ENCODE results near the gene APLF. TPM values are rescaled to one million over a fixed set of nuclear protein-coding genes. Genes with fewer than 3 reads are reported as not detected.
A peak's percentile ranks its signal among the peaks of the same experiment; 100 is the strongest.

The APLF gene
- total and polyA plus RNA-seq, 2 donors (not counting 3 experiments of a cell fraction or from before 2014, with no cell fraction given): 0.75 to 2.3 TPM

DNA sequence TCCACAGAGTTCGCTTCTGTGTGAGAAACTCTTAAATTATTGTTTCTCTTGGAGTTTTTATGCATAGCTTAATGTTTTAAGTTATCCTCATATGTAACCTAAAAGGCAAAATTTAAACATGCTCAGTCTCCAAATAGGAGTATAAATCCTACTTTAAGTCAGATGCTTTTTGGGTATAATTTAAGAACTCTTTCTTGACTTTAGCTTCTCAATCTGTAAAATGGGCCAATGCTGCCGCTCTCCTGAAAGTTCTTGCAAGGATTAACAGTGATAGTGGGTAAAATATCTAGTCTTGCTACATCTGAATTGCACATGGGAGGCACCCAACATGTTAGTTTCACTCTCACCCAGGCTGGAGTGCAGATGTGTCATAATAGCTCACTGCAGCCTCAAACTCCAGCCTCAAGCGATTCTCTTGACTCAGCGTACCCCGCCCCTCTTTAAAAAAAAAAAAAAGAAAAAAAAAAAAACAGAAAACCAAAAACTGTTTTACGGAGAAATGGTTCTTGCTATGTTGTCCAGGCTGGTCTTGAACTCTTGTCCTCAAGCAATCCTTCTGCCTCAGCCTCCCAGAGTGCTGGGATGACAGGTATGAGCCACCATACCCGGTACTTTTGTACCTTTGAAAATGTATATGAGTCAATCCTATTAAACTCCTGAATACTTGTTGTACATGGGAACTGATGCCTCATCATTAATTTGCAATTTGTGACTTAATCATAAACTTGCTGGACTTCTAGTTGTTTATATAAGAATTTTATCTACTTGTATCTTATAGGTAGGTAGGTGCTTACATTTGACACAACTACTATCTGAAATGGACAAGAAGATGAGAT lies 2.1 kb upstream of the APLF start:
- no peaks in the 10 kb centered on the region for H3K9me3 ChIP-seq (replicated peaks; ENCODE audit: control insufficient read depth, insufficient read depth, low read length)

DNA sequence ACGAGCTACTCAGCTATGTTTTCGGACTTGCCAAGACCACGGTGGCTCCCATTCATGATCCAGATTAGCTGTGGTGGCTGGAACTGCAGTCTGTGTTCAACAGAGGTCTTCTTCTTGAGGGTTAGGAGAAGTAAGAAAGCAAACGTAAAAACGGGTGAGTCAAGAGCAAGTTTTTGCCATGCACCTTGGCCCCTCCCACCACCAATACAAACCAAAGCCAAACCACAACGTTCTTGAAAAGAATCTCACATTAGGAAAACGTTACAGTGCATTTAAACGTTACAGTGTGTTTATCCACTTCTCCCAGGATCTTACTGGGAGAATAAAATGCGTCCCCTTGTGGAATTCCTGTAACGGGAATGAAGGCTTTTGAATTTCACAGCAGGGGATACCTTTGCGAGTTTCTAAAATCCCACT lies 1.0 kb upstream of the APLF start:
- BruUV-seq (replicated peaks): no TSS peak
- Histone ChIP-seq H3K36me3 (ENCODE audit: control insufficient read depth in 2 of 2, extremely low read depth in 1 of 2, insufficient read depth in 2 of 2, low read length in 2 of 2) (no peaks in the 10 kb centered on the region), H3K9me3 (replicated peaks; ENCODE audit: control insufficient read depth, insufficient read depth, low read length) (no peaks in the 10 kb centered on the region), H3K4me1 (ENCODE audit: control insufficient read depth, extremely low read depth, insufficient read depth, low read length) (peaks cover 7% of the 10 kb centered on the region), H3K27me3 (ENCODE audit: control insufficient read depth in 2 of 2, insufficient read depth in 2 of 2, low read length in 2 of 2) (no peaks in the 10 kb centered on the region), H3K4me2 (ENCODE audit: insufficient read depth, low read length) (peak overlapping the region; percentile 99), H3K9me1 (replicated peaks; ENCODE audit: control insufficient read depth, extremely low read depth, insufficient read depth, low read length) (no peaks in the 10 kb centered on the region), H2AFZ (ENCODE audit: low read depth, low read length) (peak overlapping the region; percentile 99), H4K20me1 (replicated peaks; ENCODE audit: control insufficient read depth, extremely low read depth, insufficient read depth, low read length) (no peaks in the 10 kb centered on the region), H3K79me2 (ENCODE audit: control insufficient read depth, insufficient read depth, low read length) (no peaks in the 10 kb centered on the region), H3K27ac (ENCODE audit: insufficient read depth, low read depth, low read length) (peak overlapping the region; percentile 62), H3K4me3 (replicated peaks in 1 of 3; ENCODE audit: insufficient read depth in 1 of 3, low read depth in 1 of 3, low read length in 3 of 3) (peak overlapping the region; percentile 71 to 94 (median 85)), H3K9ac (replicated peaks; ENCODE audit: extremely low read depth, insufficient read depth, low read length) (peak overlapping the region; percentile 81)
- no peak for TF ChIP-seq MYC (IDR thresholded peaks at IDR 0.05; ENCODE audit: low read depth, low read length)
- TF ChIP-seq, protein P1, sequence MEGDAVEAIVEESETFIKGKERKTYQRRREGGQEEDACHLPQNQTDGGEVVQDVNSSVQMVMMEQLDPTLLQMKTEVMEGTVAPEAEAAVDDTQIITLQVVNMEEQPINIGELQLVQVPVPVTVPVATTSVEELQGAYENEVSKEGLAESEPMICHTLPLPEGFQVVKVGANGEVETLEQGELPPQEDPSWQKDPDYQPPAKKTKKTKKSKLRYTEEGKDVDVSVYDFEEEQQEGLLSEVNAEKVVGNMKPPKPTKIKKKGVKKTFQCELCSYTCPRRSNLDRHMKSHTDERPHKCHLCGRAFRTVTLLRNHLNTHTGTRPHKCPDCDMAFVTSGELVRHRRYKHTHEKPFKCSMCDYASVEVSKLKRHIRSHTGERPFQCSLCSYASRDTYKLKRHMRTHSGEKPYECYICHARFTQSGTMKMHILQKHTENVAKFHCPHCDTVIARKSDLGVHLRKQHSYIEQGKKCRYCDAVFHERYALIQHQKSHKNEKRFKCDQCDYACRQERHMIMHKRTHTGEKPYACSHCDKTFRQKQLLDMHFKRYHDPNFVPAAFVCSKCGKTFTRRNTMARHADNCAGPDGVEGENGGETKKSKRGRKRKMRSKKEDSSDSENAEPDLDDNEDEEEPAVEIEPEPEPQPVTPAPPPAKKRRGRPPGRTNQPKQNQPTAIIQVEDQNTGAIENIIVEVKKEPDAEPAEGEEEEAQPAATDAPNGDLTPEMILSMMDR (IDR thresholded peaks at IDR 0.05; ENCODE audit: extremely low read depth in 1 of 2, insufficient read depth in 1 of 2, low read depth in 1 of 2, low read length in 2 of 2): peak in 1 of 2 donors; percentile 7
- ChIA-PET POLR2A (interaction anchor here (1.5 kb wide), 1 partner anchor 21 kb away, joined by 4 read pairs; no protein-coding TSS in a partner anchor), CTCF (interaction anchor here (0.7 to 7.5 kb wide), 9 partner anchors 10 to 477 kb away, joined by 3 to 305 read pairs (median 19); no protein-coding TSS in a partner anchor)
- intact Hi-C loops (cut with micrococcal nuclease): loop anchor here (5.0 kb wide), 3 partner anchors 186 to 441 kb away; no protein-coding TSS in a partner anchor
- DNase-seq (ENCODE audit: low read depth, low spot score): peak; percentile 63
- dilution Hi-C loops (cut with MboI; ENCODE audit: extremely low pct_ligation_motif_present, low sequenced_read_pairs): no loop called here
- FAIRE-seq: peak; percentile 46

More for the DNA sequence above, 2.1 kb upstream of the APLF start:
- Histone ChIP-seq H2AFZ (ENCODE audit: low read depth, low read length) (no peak overlapping the region), H4K20me1 (replicated peaks; ENCODE audit: control insufficient read depth, extremely low read depth, insufficient read depth, low read length) (no peaks in the 10 kb centered on the region), H3K4me3 (replicated peaks in 1 of 3; ENCODE audit: insufficient read depth in 1 of 3, low read depth in 1 of 3, low read length in 3 of 3) (no peak overlapping the region), H3K9me1 (replicated peaks; ENCODE audit: control insufficient read depth, extremely low read depth, insufficient read depth, low read length) (no peaks in the 10 kb centered on the region), H3K4me1 (ENCODE audit: control insufficient read depth, extremely low read depth, insufficient read depth, low read length) (peaks cover 7% of the 10 kb centered on the region), H3K27me3 (ENCODE audit: control insufficient read depth in 2 of 2, insufficient read depth in 2 of 2, low read length in 2 of 2) (no peaks in the 10 kb centered on the region), H3K79me2 (ENCODE audit: control insufficient read depth, insufficient read depth, low read length) (no peaks in the 10 kb centered on the region), H3K9ac (replicated peaks; ENCODE audit: extremely low read depth, insufficient read depth, low read length) (no peak overlapping the region), H3K27ac (ENCODE audit: insufficient read depth, low read depth, low read length) (no peak overlapping the region), H3K4me2 (ENCODE audit: insufficient read depth, low read length) (no peak overlapping the region), H3K36me3 (ENCODE audit: control insufficient read depth in 2 of 2, extremely low read depth in 1 of 2, insufficient read depth in 2 of 2, low read length in 2 of 2) (no peaks in the 10 kb centered on the region)
- POLR2A ChIA-PET: no interaction called here
- BruUV-seq (replicated peaks): no TSS peak
- DNase-seq (ENCODE audit: low read depth, low spot score) (no peak), FAIRE-seq (no peak)
- CTCF ChIA-PET: interaction anchor here (0.8 to 7.5 kb wide), 9 partner anchors 10 to 461 kb away, joined by 3 to 305 read pairs (median 50); no protein-coding TSS in a partner anchor
- intact Hi-C loops (cut with micrococcal nuclease) (loop anchor here (5.0 kb wide), 3 partner anchors 187 to 442 kb away; no protein-coding TSS in a partner anchor), dilution Hi-C loops (cut with MboI; ENCODE audit: extremely low pct_ligation_motif_present, low sequenced_read_pairs) (no loop called here)
- no peak for TF ChIP-seq GATA2 (IDR thresholded peaks at IDR 0.05; ENCODE audit: insufficient read depth, insufficient read length, low read depth, low read length)
- TF ChIP-seq POLR2A (IDR thresholded peaks at IDR 0.05; ENCODE audit: low read depth, low read length): no peak
- TF ChIP-seq MYC (IDR thresholded peaks at IDR 0.05; ENCODE audit: low read depth, low read length): no peak
- TF ChIP-seq, protein P2, sequence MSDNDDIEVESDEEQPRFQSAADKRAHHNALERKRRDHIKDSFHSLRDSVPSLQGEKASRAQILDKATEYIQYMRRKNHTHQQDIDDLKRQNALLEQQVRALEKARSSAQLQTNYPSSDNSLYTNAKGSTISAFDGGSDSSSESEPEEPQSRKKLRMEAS (IDR thresholded peaks at IDR 0.05; ENCODE audit: insufficient read depth, insufficient read length): no peak
- TF ChIP-seq EZH2 (IDR thresholded peaks at IDR 0.05; ENCODE audit: borderline replicate concordance, low read depth, low read length, severe bottlenecking): no peak
